Inflammatory macrophage treated with lipopolysaccharide for 4 hours (primary cell): ENCODE data around the gene DDN.

Source experiments
- DNase-seq: peaks from one replicate; pipeline ENCODE4 v3.0.0-alpha.2; 2020

The DDN gene

GRCh38 chr12:48999371-49000131, at the start of gene DDN:
Gene DDN (minus strand): TSS chr12:48999375. CDS start chr12:48999287, 88 bp downstream.
- DNase-seq: no peak

- DNase-seq: no peak
These were observed 49.8 kb upstream of the DDN start for GRCh38 chr12:49048953-49049352.

GRCh38 chr12:49046129-49046895, 47.1 kb upstream of the DDN start:
- no peak for DNase-seq

GRCh38 chr12:49044660-49045059, 45.5 kb upstream of the DDN start:
- DNase-seq: no peak

GRCh38 chr12:49043856-49044258, 44.7 kb upstream of the DDN start:
- peak; percentile 71 for DNase-seq

- DNase-seq: no peak
These were observed 44.1 kb upstream of the DDN start for GRCh38 chr12:49043241-49043640.

GRCh38 chr12:49041881-49042484, 42.8 kb upstream of the DDN start:
- no peak for DNase-seq

- no peak for DNase-seq
These were observed 42.1 kb upstream of the DDN start for GRCh38 chr12:49041036-49041880.

GRCh38 chr12:49040364-49040855, 41.2 kb upstream of the DDN start:
- no peak for DNase-seq

- DNase-seq: no peak
These were observed 40.5 kb upstream of the DDN start for GRCh38 chr12:49039421-49040363.

GRCh38 chr12:49038291-49038955, 39.2 kb upstream of the DDN start:
- no peak for DNase-seq

GRCh38 chr12:49037947-49038237, 38.7 kb upstream of the DDN start:
- no peak for DNase-seq

- no peak for DNase-seq
These were observed 38.2 kb upstream of the DDN start for GRCh38 chr12:49037111-49037946.

GRCh38 chr12:49036029-49036428, 36.9 kb upstream of the DDN start:
- DNase-seq: no peak

- no peak for DNase-seq
These were observed 35.1 kb upstream of the DDN start for GRCh38 chr12:49034286-49034622.

- no peak for DNase-seq
These were observed 34.6 kb upstream of the DDN start for GRCh38 chr12:49033611-49034285.

GRCh38 chr12:49032679-49033447, 33.7 kb upstream of the DDN start:
- no peak for DNase-seq

GRCh38 chr12:49032276-49032675, 33.1 kb upstream of the DDN start:
- no peak for DNase-seq

GRCh38 chr12:49031573-49032161, 32.5 kb upstream of the DDN start:
- DNase-seq: no peak
